ENCODE data around the gene IFITM2.

- no peak for TF ChIP-seq POLR2A (IDR thresholded peaks at IDR 0.05)
- no peak for TF ChIP-seq CTCF (IDR thresholded peaks at IDR 0.05)
- no peak for TF ChIP-seq POLR2AphosphoS5 (IDR thresholded peaks at IDR 0.05)
These were observed 25.4 kb upstream of the IFITM2 start for GRCh38 chr11:282171-282570.
